Kidney (tissue), 14 donors: Measurements from ENCODE around the gene INTS14. TPM values are rescaled to one million over a fixed set of nuclear protein-coding genes. Genes with fewer than 3 reads are reported as not detected.

Experiments
- DNase-seq, 5 donors: peaks; one replicate each; pipeline ENCODE4 v3.0.0-alpha.2; 2013 to 2020
- FAIRE-seq: peaks from 2 replicates; lab custom pipeline; 2012; peaks lifted over from hg19 to GRCh38; lab: Jason Lieb, UNC
- H3K27ac ChIP-seq, 2 donors: one replicate each; pipeline ENCODE4 v1.7.0; 2013; ENCODE audit warnings: low read depth in 2 of 2, low read length in 2 of 2, inconsistent platforms in 1 of 2
- H3K27me3 ChIP-seq: one replicate; pipeline ENCODE4 v1.7.1; 2013; ENCODE audit warnings: low read length, inconsistent platforms; ENCODE audit not compliant: control insufficient read depth, insufficient read depth
- H3K36me3 ChIP-seq, 3 donors: one replicate each; pipeline versions ENCODE4 v1.7.0 to v1.7.1; 2013; ENCODE audit warnings: low read length in 3 of 3, control low read depth in 1 of 3, inconsistent platforms in 1 of 3; ENCODE audit not compliant: insufficient read depth in 3 of 3, control insufficient read depth in 2 of 3
- H3K4me1 ChIP-seq, 3 donors: one replicate each; pipeline versions ENCODE4 v1.7.0 to v1.7.1; 2013; ENCODE audit warnings: low read length in 3 of 3, inconsistent platforms in 1 of 3, low read depth in 1 of 3; ENCODE audit not compliant: control insufficient read depth in 2 of 3, insufficient read depth in 2 of 3
- H3K4me3 ChIP-seq, 3 donors: one replicate each; pipeline versions ENCODE4 v1.7.0 to v1.8.1; 2013; ENCODE audit warnings: low read length in 3 of 3, control low read depth in 1 of 3, inconsistent platforms in 1 of 3
- H3K9ac ChIP-seq, 3 donors: one replicate each; pipeline versions ENCODE4 v1.7.0 to v1.7.1; 2013; ENCODE audit warnings: low read length in 3 of 3, control low read depth in 1 of 3, inconsistent platforms in 1 of 3
- H3K9me3 ChIP-seq, 3 donors: one replicate each; pipeline versions ENCODE4 v1.7.0 to v1.7.1; 2013; ENCODE audit warnings: low read length in 3 of 3, control low read depth in 1 of 3, inconsistent platforms in 1 of 3; ENCODE audit not compliant: control insufficient read depth in 2 of 3, insufficient read depth in 1 of 3
- CTCF ChIP-seq: IDR thresholded peaks from 3 replicates; pipeline ENCODE4 v1.5.1; 2012; ENCODE audit warnings: mild to moderate bottlenecking, moderate library complexity, borderline replicate concordance; ENCODE audit not compliant: insufficient read depth; ENCODE audit errors: extremely low read depth
- intact Hi-C: fragments of 100-400 bp; cut with DNase I; formaldehyde crosslinking; loops from one replicate; pipeline ENCODE4 v1.11.1; 2022
- polyA plus RNA-seq: library from polyadenylated mRNA; stranded (reverse); fragments of 350-450 nt; fragmentation: Illumina TruSeq; extraction: RNeasy Lipid Tissue Mini Kit (QIAGEN cat#74804); gene quantifications from one replicate; pipeline ENCODE4 v1.2.3, GENCODE V29; 2014; ENCODE audit warnings: low read depth, low replicate concordance; ENCODE audit not compliant: insufficient read depth
- total RNA-seq: library from RNA; stranded (reverse); fragmentation: NEBNext Ultra II Directional; extraction: Animal tissue kit (Norgen Biotek cat#: 25700); gene quantifications from one replicate; pipeline ENCODE4 v1.2.1, GENCODE V29; 2021
- donor health status: control.
- donor health status: control.
- donor health status: control.
- donor health status: control.
- donor health status: control.
- donor health status: DM: yes; HTN: yes; CAD: no.
- donor health status: Normal renal cell carcinoma (clear cell type).

The INTS14 gene
- total and polyA plus RNA-seq, 2 donors from 2014 or later = 27.8 to 37.1 TPM

DNA sequence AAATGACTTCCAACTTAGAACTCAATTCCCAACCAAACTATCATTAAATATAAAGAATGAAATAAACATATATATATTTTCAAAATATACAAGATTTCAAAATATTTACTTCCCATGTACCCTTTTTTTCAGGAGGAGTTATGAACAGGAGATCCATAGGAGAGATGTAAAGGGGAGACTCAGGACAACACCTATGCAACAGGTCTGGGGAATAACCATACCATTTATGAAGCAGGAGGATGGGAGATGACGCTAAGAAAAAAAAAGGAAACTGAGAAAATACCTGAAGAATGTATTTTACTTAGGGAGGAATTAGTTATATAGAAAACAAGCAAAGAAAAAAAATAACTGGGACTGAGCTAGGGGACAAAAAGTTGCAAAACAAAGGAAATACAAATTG lies 23.8 kb downstream of the INTS14 start:
- Histone ChIP-seq H3K4me1 (no peaks in the 10 kb centered on the region), H3K9ac (no peak overlapping the region), H3K36me3 (peaks cover 2 to 36% (median 30%) of the 10 kb centered on the region in 3 donors), H3K4me3 (no peak overlapping the region), H3K27ac (no peak overlapping the region), H3K9me3 (no peaks in the 10 kb centered on the region), H3K27me3 (no peaks in the 10 kb centered on the region)
- DNase-seq (no peak), FAIRE-seq (no peak)
- TF ChIP-seq CTCF = no peak
- intact Hi-C loops = no loop called here

GRCh38 chr15:65584241-65584640 lies 26.7 kb downstream of the INTS14 start:
- no peak for TF ChIP-seq CTCF
- Histone ChIP-seq H3K4me1 (no peaks in the 10 kb centered on the region), H3K27ac (no peak overlapping the region), H3K36me3 (peaks cover 4 to 33% (median 20%) of the 10 kb centered on the region in 3 donors), H3K9ac (no peak overlapping the region), H3K4me3 (no peak overlapping the region), H3K9me3 (no peaks in the 10 kb centered on the region), H3K27me3 (no peaks in the 10 kb centered on the region)
- intact Hi-C loops = no loop called here
- DNase-seq (no peak), FAIRE-seq (no peak)

DNA sequence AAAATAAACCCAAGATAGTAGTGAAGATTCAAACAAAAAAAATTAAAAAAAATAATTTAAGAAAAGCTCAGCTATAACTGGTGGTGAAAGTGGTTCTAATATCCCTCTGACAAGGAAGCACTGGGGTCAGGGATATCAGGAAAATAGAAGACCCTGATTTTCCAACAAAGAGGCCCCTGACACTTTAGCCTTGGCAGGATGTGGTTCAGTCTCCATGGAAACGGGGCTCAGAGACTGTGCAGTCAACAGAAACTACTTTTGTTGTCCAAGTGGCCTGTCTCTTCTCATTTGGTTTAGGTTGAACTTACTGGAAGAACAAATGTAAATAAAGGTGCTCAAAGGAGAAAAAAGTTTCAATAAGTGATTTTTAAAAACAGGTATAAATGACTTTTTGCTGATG lies 27.2 kb downstream of the INTS14 start:
- Histone ChIP-seq H3K36me3 (peaks cover 4 to 33% (median 19%) of the 10 kb centered on the region in 3 donors), H3K4me1 (no peaks in the 10 kb centered on the region), H3K27me3 (no peaks in the 10 kb centered on the region), H3K27ac (no peak overlapping the region), H3K9ac (no peak overlapping the region), H3K9me3 (no peaks in the 10 kb centered on the region), H3K4me3 (no peak overlapping the region)
- DNase-seq (peak in 3 of 5 donors; percentile 35 to 74 (median 64)), FAIRE-seq (no peak)
- intact Hi-C loops = no loop called here
- no peak for TF ChIP-seq CTCF

DNA sequence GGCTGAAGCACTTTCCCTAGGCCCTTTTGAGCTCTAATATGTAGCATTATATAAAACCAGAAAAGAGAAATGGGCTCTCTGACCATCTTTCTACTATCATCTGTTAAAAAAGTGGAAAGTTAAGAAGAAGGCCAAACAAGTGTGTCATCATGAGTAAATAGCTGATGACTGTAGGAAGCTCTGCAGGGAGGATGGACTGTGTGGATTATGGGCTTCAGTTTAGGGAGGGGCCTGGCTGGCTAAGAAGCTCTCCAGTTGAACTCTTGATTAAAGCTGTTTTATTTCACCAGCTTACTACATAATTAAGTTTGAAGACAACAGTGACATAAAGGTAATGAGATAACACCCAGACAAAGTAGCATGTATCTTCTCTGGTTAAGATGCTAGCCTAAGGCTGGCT lies 30.6 kb downstream of the INTS14 start:
- TF ChIP-seq CTCF = no peak
- H3K9ac ChIP-seq = no peak overlapping the region
- DNase-seq (no peak), FAIRE-seq (no peak)
- no peaks in the 10 kb centered on the region for H3K4me1 ChIP-seq
- no peak overlapping the region for H3K27ac ChIP-seq
- no peaks in the 10 kb centered on the region for H3K27me3 ChIP-seq
- intact Hi-C loops = no loop called here
- H3K9me3 ChIP-seq = no peaks in the 10 kb centered on the region
- no peak overlapping the region for H3K4me3 ChIP-seq
- H3K36me3 ChIP-seq = peaks cover 7 to 41% (median 16%) of the 10 kb centered on the region in 3 donors
